ENCODE data around the gene NDUFC1.
"Not testable (repeated sequence)": the region's sequence is repeated elsewhere in the genome, so short reads cannot be mapped to it uniquely, and the experiment has no call there.

The NDUFC1 gene

GRCh38 chr4:139279760-139280620 lies 22.3 kb downstream of the NDUFC1 start, which contains the start of gene MGARP:
MGARP (minus strand) TSS chr4:139280225; CDS start chr4:139280158, 67 bp downstream.
- no peak for TF ChIP-seq ZNF274 (IDR thresholded peaks at IDR 0.05; ENCODE audit: low read depth, low read length)
- peak within 1 kb of the TSS; percentile 35; the same call in 1 of the 2 replicates for H3K4me3 ChIP-seq (ENCODE audit: low read length)

GRCh38 chr4:139278912-139279759 lies 23.1 kb downstream of the NDUFC1 start:
- no peak for TF ChIP-seq ZNF274 (IDR thresholded peaks at IDR 0.05; ENCODE audit: low read depth, low read length)
- H3K4me3 ChIP-seq (ENCODE audit: low read length): peak overlapping the region; percentile 35; the same call in 1 of the 2 replicates

GRCh38 chr4:139278485-139278884 lies 23.8 kb downstream of the NDUFC1 start:
- no peak overlapping the region for H3K4me3 ChIP-seq (ENCODE audit: low read length)
- no peak for TF ChIP-seq ZNF274 (IDR thresholded peaks at IDR 0.05; ENCODE audit: low read depth, low read length)

- TF ChIP-seq ZNF274 (IDR thresholded peaks at IDR 0.05; ENCODE audit: low read depth, low read length): no peak
- H3K4me3 ChIP-seq (ENCODE audit: low read length): no peak overlapping the region
Measured at GRCh38 chr4:139275281-139275735, 27.0 kb downstream of the NDUFC1 start.

GRCh38 chr4:139274790-139275189 lies 27.5 kb downstream of the NDUFC1 start:
- H3K4me3 ChIP-seq (ENCODE audit: low read length): no peak overlapping the region
- no peak for TF ChIP-seq ZNF274 (IDR thresholded peaks at IDR 0.05; ENCODE audit: low read depth, low read length)

DNA sequence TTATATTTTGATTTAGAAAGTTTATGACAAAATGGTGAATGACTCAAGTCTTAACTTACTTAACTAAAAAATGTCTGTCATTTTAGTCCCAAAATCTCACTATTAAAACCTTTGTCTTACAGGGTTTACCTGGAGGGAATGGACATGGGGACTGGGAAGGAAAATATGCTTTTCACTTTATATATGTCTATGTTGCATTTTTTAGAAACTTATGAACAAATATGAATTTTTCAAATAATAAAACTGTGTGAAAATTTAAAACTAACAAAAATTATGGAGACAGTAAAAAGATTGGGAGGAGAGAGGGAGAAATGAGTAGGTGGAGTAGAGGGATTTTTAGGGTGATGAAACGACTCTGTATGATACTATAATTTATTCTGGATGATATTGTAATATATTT lies 28.4 kb downstream of the NDUFC1 start:
- TF ChIP-seq ZNF274 (IDR thresholded peaks at IDR 0.05; ENCODE audit: low read depth, low read length): no peak
- H3K4me3 ChIP-seq (ENCODE audit: low read length): no peak overlapping the region

GRCh38 chr4:139267301-139267700 lies 35.0 kb downstream of the NDUFC1 start:
- TF ChIP-seq ZNF274 (IDR thresholded peaks at IDR 0.05; ENCODE audit: low read depth, low read length): no peak
- no peak overlapping the region for H3K4me3 ChIP-seq (ENCODE audit: low read length)

DNA sequence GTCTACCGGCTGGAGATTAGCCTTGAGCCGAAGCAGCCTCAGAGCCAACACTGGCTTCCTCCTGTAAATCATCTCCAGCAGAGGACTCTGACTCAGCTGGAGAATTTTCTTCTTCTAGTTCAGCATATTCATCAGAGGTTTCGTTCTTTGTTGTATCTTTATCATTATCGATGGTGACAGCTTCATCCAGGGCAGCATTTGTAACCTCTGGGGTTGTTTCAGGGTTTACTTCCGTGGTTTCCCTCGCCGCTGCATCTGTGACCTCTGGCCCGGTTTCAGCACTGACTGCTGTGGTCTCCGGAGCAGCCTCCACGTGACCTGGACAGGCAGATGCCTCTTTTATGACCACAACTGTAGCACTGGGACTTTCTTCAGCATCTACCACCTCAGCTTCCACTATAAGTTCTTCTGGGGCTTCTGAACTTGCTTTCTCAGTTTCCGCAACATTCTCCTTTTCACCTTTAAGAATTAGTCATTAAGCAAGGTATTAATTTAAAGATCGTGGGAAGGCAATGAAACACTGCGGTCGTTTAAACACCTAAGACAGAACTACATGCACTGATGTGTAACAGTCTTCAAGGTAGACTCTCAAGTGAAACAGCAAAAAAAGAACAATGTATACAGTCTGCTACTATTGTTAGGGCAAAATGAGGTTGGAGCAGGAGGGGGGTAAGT lies 35.6 kb downstream of the NDUFC1 start:
- no peak for TF ChIP-seq ZNF274 (IDR thresholded peaks at IDR 0.05; ENCODE audit: low read depth, low read length)
- peak overlapping the region; percentile 11; the same call in 1 of the 2 replicates for H3K4me3 ChIP-seq (ENCODE audit: low read length)

DNA sequence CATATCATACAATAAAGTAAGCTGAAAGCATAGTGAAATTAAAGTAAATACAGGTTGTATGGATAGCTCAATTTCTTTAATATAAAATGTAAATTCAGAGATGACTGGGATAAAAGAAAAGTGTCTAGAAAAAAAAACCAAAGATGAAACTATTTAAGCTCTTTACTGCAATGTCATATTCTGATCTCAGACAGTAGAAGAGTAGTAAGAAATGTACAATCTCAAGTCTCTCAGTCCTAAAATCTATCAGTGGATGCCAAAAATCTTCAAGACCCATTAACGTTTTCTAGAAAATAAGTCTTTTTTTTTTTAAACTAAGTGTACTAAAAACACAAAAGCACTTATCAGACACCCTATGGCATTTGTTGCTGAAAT lies 36.1 kb downstream of the NDUFC1 start:
- TF ChIP-seq ZNF274 (IDR thresholded peaks at IDR 0.05; ENCODE audit: low read depth, low read length): no peak
- H3K4me3 ChIP-seq (ENCODE audit: low read length): peak overlapping the region; percentile 11; the same call in 1 of the 2 replicates

- no peak for TF ChIP-seq ZNF274 (IDR thresholded peaks at IDR 0.05; ENCODE audit: low read depth, low read length)
- H3K4me3 ChIP-seq (ENCODE audit: low read length): no peak overlapping the region
Measured at GRCh38 chr4:139265654-139266053, 36.6 kb downstream of the NDUFC1 start.

DNA sequence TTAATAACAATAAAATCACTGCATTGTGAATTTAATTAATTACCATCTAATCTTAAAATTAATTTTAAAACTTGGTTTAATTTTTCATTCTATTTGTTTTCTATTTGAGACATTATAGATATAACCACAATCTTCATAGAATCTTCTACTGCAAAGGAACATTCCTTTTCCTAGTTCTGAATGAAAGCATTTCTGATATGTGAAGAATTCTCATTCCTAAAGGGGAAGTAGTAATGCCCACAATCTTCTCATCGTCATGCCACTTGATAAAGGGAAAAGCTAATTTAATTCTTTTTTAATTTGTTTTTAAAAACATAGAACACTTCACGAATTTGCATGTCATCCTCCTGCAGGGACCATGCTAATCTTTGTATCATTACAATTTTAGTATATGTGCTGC lies 45.9 kb downstream of the NDUFC1 start:
- no peak for TF ChIP-seq ZNF274 (IDR thresholded peaks at IDR 0.05; ENCODE audit: low read depth, low read length)
- H3K4me3 ChIP-seq (ENCODE audit: low read length): no peak overlapping the region

GRCh38 chr4:139255581-139255980 lies 46.7 kb downstream of the NDUFC1 start:
- H3K4me3 ChIP-seq (ENCODE audit: low read length): not testable (repeated sequence)

GRCh38 chr4:139253713-139254112 lies 48.6 kb downstream of the NDUFC1 start:
- no peak overlapping the region for H3K4me3 ChIP-seq (ENCODE audit: low read length)
- no peak for TF ChIP-seq ZNF274 (IDR thresholded peaks at IDR 0.05; ENCODE audit: low read depth, low read length)

DNA sequence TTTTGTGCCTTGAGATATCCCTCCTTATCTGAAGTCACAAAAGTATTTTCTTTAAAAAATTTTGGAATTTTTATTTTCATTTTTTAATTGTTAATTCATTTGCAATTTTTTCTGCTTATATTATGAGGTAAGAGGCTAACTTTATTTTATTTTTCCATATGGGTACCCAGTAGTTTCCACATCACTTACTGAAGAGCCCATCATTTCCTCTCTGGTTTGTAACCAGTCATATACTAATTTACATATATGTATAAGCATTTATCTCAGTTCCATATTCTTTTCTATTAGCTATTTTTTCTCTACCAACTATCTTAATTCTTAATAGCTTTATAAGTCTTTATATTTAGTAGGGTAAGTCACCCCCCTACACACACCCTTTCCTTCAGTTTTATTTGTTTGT lies 49.2 kb downstream of the NDUFC1 start:
- no peak overlapping the region for H3K4me3 ChIP-seq (ENCODE audit: low read length)
- TF ChIP-seq ZNF274 (IDR thresholded peaks at IDR 0.05; ENCODE audit: low read depth, low read length): no peak
